Activated T-cell treated with anti-CD3 and anti-CD28 coated beads, Interleukin-2, amount 50 U/mL, for 24 hours (primary cell): ENCODE results near the gene HSD17B11.
"Not testable (repeated sequence)": the region's sequence is repeated elsewhere in the genome, so short reads cannot be mapped to it uniquely, and the experiment has no call there.

Experiments used
- DNase-seq: peaks from one replicate; pipeline ENCODE4 v3.0.0-alpha.2; 2020
- H3K27ac Mint-ChIP-seq: 2 replicates; pipeline ENCODE4 v1.8.0; 2020; ENCODE audit warnings: mild to moderate bottlenecking, mixed read lengths
- H3K27me3 Mint-ChIP-seq: 2 replicates; pipeline ENCODE4 v1.8.0; 2020; ENCODE audit warnings: mixed read lengths
- H3K36me3 Mint-ChIP-seq: 2 replicates; pipeline ENCODE4 v1.8.0; 2020; ENCODE audit warnings: low read depth, mixed read lengths
- H3K4me1 Mint-ChIP-seq: 2 replicates; pipeline ENCODE4 v1.8.0; 2020; ENCODE audit warnings: low read depth, mixed read lengths
- H3K4me3 Mint-ChIP-seq: 2 replicates; pipeline ENCODE4 v1.8.0; 2020; ENCODE audit warnings: mild to moderate bottlenecking, moderate library complexity, mixed read lengths
- H3K9me3 Mint-ChIP-seq: 2 replicates; pipeline ENCODE4 v1.8.0; 2020; ENCODE audit warnings: mixed read lengths

Gene HSD17B11, protein sequence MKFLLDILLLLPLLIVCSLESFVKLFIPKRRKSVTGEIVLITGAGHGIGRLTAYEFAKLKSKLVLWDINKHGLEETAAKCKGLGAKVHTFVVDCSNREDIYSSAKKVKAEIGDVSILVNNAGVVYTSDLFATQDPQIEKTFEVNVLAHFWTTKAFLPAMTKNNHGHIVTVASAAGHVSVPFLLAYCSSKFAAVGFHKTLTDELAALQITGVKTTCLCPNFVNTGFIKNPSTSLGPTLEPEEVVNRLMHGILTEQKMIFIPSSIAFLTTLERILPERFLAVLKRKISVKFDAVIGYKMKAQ

DNA sequence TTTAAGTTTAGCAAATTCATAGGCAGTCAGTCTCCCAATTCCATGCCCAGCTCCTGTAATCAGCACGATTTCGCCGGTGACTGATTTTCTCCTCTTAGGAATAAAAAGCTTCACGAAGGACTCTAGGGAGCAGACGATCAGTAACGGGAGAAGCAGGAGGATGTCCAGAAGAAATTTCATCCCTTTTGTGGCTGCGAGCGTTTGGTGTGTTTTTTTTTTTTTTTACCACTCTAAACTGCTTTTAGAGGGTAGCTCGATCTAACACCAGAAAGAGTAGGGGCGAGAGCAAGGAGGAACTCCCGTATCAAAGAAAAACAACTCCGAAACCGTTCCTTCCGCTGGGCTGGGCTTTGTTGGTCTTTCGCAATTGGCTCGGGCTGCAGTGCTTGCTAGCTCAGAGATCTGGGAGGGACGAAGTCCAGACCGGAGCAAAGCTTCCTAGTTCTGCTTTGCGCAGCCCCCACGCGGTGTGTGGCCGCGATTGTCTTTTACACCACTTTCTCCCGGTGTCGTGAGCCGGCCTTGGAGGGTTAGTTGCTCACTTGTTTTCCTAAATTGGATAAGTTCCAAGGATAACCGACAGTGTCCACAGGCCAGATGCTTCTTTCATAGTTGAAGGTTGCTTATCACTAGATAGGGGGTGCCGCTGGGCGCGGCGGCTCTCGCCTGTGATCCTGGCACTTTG is at the start of gene HSD17B11:
Gene HSD17B11, minus strand, starts transcription at position 298 of the 685 bp plus-strand sequence. Its CDS starts 118 bp downstream, at position 180.
- peak within 1 kb of the TSS; percentile 92 for H3K27ac Mint-ChIP-seq
- H3K4me1 Mint-ChIP-seq, result peaks cover 49% of the 10 kb centered on the region
- DNase-seq, result peak; percentile 83
- H3K36me3 Mint-ChIP-seq, result peaks cover 15% of the 10 kb centered on the region
- H3K4me3 Mint-ChIP-seq, result peak within 1 kb of the TSS; percentile 89
- no peaks in the 10 kb centered on the region for H3K9me3 Mint-ChIP-seq
- H3K27me3 Mint-ChIP-seq, result no peaks in the 10 kb centered on the region

DNA sequence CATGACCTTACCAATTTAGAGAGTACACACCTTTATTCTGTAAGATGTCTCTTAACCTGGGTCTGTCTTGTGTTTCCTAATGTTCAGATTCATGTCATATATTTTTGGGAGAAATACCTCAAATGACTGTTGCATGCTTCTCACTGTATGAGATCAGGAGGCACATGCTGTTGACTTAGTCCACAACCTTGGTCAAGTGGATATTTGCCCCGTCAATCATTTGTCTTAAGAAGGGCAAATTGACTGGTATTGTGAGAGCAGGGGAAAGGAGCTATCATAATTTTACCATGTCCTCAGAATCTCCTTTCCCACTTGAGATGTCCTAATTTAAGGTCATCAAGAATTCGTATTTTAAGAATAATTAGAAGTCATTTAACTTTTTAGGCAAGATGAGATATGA is 42.4 kb upstream of the HSD17B11 start:
- Mint-ChIP-seq H3K27ac (no peak overlapping the region), H3K4me3 (no peak overlapping the region), H3K9me3 (no peaks in the 10 kb centered on the region), H3K27me3 (no peaks in the 10 kb centered on the region), H3K4me1 (peaks cover 40% of the 10 kb centered on the region), H3K36me3 (peaks cover 47% of the 10 kb centered on the region)
- DNase-seq, result no peak

DNA sequence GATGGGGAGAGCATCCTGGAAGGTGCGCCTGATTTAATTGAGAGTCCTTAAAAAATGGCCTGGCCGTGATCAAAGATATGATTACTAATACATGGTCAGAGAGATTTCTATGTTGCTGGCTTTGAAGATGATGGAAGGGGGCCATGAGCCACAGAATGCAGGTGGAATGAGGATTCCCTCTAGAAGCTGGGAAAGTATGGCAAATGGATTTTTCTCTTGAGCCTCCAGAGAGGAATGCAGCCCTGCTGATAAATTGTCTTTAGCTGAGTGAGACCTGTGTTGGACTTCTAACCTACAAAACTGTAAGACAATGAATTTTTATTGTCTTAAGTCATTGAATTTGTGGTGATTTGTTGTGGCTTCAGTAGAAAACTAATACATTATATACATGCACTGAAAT is 39.0 kb upstream of the HSD17B11 start:
- Mint-ChIP-seq H3K27me3 (no peaks in the 10 kb centered on the region), H3K27ac (no peak overlapping the region), H3K4me3 (no peak overlapping the region), H3K36me3 (peaks cover 28% of the 10 kb centered on the region), H3K9me3 (no peaks in the 10 kb centered on the region), H3K4me1 (peaks cover 62% of the 10 kb centered on the region)
- no peak for DNase-seq

DNA sequence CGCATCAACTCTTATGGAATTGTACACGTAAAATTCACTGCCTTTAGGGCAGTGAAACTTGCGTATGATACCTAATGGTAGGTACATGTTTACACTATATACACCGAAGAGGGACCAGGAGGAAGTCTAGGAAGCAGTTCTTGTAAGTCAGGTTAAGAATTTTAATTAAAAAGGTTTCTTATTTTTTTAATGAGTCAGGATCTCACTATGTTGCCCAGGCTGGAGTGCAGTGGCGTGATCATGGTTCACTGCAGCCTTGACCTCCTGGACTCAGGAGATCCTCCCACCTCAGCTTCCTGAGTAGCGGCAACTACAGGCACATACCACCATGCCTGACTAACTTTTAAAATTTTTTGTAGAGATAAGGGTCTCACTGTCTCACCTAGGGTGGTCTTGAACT is 38.0 kb upstream of the HSD17B11 start:
- no peaks in the 10 kb centered on the region for H3K27me3 Mint-ChIP-seq
- peaks cover 68% of the 10 kb centered on the region for H3K4me1 Mint-ChIP-seq
- no peak for DNase-seq
- H3K4me3 Mint-ChIP-seq, result no peak overlapping the region
- no peaks in the 10 kb centered on the region for H3K9me3 Mint-ChIP-seq
- no peak overlapping the region for H3K27ac Mint-ChIP-seq
- peaks cover 25% of the 10 kb centered on the region for H3K36me3 Mint-ChIP-seq

DNA sequence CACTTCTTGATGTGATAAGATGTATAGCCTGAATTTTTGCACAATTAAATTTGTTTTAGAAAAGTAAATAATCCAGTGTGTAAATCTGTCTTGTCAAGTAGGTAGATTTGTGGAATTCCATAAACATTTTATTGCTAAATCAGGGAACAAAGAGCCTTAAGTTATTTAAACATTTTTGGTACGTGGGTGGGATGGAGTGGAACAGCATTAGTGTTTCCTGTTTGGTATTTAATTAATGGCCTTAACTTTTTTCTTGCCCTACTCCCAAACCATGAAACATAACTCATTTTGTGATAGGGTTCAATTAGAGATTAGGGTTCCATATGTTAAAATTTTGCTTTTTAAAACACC is 36.5 kb upstream of the HSD17B11 start:
- Mint-ChIP-seq H3K4me1 (peaks cover 64% of the 10 kb centered on the region), H3K36me3 (peaks cover 26% of the 10 kb centered on the region), H3K4me3 (no peak overlapping the region), H3K27me3 (no peaks in the 10 kb centered on the region), H3K27ac (peak overlapping the region; percentile 11), H3K9me3 (no peaks in the 10 kb centered on the region)
- DNase-seq, result no peak

DNA sequence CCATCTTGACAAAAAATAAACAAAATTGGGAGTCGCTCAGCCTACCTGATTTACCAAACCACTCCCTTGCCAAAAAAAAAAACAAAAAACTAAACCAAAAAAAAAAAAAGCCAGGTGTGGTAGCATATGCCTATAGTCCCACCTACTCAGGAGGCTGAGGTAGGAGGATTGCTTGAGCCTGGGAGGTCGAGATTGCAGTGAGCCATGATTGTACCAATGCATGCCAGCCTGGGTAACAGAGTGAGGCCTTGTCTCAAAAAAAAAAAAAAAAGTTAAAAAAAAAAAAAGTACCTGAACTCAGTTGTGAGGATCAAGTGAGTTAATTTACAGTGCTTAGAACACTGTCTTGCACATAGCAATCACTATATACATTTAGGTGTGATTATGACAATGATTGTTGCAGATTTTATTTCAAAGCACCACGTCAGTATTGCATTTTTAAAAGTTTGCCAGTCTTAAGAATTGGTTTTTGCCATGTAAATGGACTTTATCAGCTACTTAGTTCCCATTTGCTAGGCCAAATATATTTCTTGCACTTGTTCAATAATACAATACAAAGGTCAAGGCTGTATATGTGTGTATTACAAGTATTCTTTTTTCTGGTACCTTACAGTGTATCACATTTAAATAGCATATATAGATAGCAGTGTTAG is 36.0 kb upstream of the HSD17B11 start:
- peaks cover 62% of the 10 kb centered on the region for H3K4me1 Mint-ChIP-seq
- no peaks in the 10 kb centered on the region for H3K9me3 Mint-ChIP-seq
- DNase-seq, result no peak
- H3K27ac Mint-ChIP-seq, result no peak overlapping the region
- H3K4me3 Mint-ChIP-seq, result no peak overlapping the region
- H3K27me3 Mint-ChIP-seq, result no peaks in the 10 kb centered on the region
- H3K36me3 Mint-ChIP-seq, result peaks cover 26% of the 10 kb centered on the region

DNA sequence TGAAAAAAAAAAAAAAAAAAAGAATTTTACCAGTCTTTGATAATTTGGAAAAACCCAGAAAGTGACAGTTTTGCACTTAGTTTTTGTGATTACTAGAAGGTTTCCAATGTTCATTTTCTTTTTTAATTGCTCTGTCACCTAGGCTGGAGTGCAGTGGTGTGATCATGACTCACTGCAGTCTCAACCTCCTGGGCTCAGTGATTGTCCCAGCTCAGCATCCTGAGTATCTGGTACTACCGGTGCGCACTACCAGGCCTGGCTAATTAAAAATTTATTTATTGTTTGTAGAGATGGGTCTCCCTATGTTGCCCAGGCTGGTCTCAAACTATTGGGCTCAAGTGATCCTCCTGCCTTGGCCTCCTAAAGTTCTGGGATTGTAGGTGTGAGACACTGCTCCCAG is 34.7 kb upstream of the HSD17B11 start:
- H3K4me1 Mint-ChIP-seq, result peaks cover 63% of the 10 kb centered on the region
- no peak for DNase-seq
- H3K27ac Mint-ChIP-seq, result peak overlapping the region; percentile 40
- no peaks in the 10 kb centered on the region for H3K9me3 Mint-ChIP-seq
- H3K36me3 Mint-ChIP-seq, result peaks cover 22% of the 10 kb centered on the region
- H3K27me3 Mint-ChIP-seq, result no peaks in the 10 kb centered on the region
- no peak overlapping the region for H3K4me3 Mint-ChIP-seq

DNA sequence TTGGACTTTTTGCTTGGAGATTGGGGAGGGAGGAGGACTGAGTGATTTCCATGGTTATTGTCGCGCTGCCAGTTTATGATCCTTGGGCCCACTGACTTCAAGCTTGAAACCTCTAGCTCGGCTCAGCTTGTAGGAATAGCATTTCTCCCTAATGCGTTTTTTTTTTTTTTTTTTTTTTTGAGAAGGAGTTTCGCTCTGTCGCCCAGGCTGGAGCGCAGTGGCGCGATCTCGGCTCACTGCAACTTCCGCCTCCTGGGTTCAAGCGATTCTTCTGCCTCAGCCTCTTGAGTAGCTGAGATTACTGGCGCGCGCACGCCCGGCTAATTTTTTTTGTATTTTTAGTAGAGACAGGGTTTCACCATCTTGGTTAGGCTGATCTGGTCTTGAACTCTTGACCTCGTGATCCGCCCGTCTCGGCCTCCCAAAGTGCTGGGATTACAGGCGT is 33.1 kb upstream of the HSD17B11 start:
- peaks cover 22% of the 10 kb centered on the region for H3K36me3 Mint-ChIP-seq
- DNase-seq, H3K9me3 Mint-ChIP-seq, H3K27me3 Mint-ChIP-seq: not testable (repeated sequence)
- H3K4me1 Mint-ChIP-seq, result peaks cover 52% of the 10 kb centered on the region
- peak overlapping the region; percentile 69 for H3K27ac Mint-ChIP-seq
- peak overlapping the region; percentile 99 for H3K4me3 Mint-ChIP-seq

DNA sequence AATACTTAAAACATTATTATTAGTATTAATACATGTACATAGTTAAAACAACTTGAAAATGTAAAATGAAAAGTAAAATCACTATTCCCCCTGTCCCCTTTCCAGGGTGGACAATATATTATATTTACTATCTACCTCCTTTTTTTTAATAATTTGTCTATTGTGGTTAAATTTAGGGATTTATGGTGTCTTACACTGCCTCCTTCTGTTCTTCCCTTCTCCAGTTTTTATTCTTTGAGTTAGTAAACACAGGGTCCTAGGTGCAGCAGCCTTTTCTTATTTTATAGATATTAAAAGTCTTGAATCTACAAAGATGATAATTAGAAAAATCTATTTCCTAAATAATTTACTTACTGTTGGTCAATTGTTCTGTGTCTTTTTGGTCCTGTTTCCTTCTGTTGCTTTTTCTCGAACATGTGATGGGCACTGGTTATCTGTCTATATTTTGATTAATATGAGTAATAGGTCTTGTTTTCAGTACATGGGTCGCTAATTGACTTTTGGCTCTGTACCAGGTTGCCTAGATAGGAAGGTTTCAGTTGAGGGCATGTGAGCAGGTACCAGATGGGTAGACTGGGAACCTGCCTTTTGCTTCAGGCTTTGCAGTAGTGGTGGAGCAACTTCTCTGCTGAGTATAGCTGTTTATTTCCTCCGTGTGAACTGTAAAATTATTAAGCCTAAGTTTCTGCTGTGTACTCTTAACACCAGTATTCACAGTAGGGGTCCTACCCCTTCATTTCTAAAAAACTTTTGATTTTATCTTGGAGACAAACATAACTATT is 32.5 kb upstream of the HSD17B11 start:
- Mint-ChIP-seq H3K4me3 (peak overlapping the region; percentile 99), H3K9me3 (no peaks in the 10 kb centered on the region), H3K36me3 (peaks cover 22% of the 10 kb centered on the region), H3K4me1 (peaks cover 48% of the 10 kb centered on the region), H3K27ac (peak overlapping the region; percentile 69), H3K27me3 (no peaks in the 10 kb centered on the region)
- no peak for DNase-seq

DNA sequence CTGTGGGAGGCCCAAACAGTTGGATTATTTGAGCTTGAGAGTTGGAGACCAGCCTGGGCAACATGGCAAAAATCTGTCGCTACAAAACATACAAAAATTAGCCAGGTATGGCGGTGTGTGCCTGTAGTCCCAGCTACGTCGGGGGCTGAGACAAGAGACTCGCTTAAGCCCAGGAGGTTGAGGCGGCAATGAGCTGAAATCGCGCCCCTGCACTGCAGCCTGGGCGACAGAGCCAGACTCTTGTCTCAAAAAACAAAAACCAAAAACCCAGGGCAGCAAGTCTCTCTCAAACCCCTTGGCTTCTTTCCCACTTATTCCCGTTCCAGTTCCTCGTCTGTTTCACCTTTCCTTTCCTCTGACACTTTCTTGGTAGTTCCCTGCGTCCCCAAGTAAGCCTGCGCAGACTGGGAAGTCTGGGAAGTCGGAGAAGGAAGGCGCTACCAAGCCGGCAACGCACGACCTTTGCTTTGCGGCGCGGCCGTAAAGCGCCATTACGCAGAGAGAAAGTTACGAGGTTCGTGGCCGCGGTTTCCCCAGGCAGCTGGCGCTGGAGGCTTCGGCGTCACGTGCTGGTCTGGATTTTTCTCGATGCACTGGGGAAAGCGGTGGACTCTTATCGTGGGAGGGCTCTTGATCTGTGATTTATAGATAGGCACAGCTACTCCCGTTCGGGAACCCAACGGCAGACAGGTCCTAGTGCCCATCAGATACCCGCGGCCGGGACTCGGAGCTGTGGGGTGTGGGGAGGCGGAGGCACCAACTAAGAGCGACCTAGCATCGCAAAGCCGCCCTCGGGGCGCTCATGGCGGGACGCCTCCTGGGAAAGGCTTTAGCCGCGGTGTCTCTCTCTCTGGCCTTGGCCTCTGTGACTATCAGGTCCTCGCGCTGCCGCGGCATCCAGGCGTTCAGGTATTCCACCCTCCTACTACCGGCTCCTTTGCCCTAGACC is 31.4 kb upstream of the HSD17B11 start, which contains the start of gene NUDT9:
Gene NUDT9, plus strand, starts transcription at position 470 of the 949 bp plus-strand sequence. Its CDS starts 333 bp downstream, at position 803.
- H3K4me1 Mint-ChIP-seq, result peaks cover 36% of the 10 kb centered on the region
- peaks cover 20% of the 10 kb centered on the region for H3K36me3 Mint-ChIP-seq
- no peaks in the 10 kb centered on the region for H3K27me3 Mint-ChIP-seq

DNA sequence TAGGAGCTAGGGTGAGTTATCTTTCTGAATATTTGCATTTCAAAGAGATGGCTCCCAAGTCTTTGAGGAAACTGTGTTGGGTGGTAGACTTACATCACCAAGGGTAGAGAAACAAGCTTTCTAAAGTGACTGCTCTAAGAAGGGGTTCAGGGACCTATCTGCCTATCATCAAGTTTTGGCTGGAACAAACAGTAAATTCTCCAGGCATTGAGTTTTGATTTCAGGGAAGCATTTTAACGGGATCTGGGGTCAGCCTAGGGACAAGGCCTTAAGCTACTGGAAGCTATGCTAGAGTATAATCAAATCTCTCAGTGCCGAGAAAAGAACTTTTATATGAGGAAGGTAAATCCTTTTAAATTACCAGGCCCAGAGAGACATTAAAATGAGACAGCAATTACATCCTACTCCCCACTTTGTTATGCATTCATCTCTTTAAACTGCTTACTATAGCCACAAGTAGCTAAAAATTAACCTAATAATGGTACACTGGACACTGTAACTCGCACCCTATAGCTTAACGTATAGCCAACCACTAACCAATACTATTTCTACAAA is 29.4 kb upstream of the HSD17B11 start:
- peaks cover 26% of the 10 kb centered on the region for H3K4me1 Mint-ChIP-seq
- H3K27ac Mint-ChIP-seq, result no peak overlapping the region
- no peak for DNase-seq
- no peaks in the 10 kb centered on the region for H3K9me3 Mint-ChIP-seq
- peaks cover 11% of the 10 kb centered on the region for H3K36me3 Mint-ChIP-seq
- no peak overlapping the region for H3K4me3 Mint-ChIP-seq
- no peaks in the 10 kb centered on the region for H3K27me3 Mint-ChIP-seq

More for the DNA sequence above, 31.4 kb upstream of the HSD17B11 start, which contains the start of gene NUDT9:
- Mint-ChIP-seq H3K4me3 (peak within 1 kb of the TSS; percentile 99), H3K27ac (peak within 1 kb of the TSS; percentile 99), H3K9me3 (no peaks in the 10 kb centered on the region)
- DNase-seq, result peak; percentile 90

DNA sequence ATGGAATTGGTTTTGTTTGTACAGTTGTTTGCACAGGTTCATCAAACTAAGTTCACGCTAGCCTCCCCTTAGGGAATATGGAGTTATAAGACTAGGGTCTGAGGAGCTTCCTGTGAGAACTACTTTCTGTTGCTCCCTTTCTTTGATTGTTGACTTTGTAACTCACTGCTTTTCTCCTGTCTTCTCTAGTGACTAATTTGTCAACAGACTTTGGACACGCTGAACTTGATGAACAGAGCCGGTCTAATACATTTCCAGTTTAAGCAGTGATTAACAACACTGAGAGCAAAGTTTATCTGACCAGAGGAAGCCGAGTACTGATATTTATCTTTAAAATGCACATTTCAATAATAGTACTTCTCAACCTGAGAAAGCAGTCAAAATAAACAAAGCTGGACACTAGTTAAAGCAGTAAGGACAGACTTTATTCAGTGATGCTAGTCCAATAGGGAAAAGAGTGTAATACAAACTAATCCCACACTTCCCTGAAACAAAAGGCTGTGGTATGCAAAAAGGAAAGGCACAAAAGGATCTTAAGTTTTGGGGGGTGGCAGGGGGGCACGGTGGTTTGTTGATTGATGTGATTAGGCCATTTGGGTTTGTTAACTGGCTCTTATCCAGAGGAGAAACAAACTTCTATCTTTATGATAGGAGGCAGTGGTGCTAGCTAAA is 28.7 kb upstream of the HSD17B11 start:
- peaks cover 11% of the 10 kb centered on the region for H3K36me3 Mint-ChIP-seq
- no peak overlapping the region for H3K4me3 Mint-ChIP-seq
- no peaks in the 10 kb centered on the region for H3K27me3 Mint-ChIP-seq
- peaks cover 22% of the 10 kb centered on the region for H3K4me1 Mint-ChIP-seq
- no peak overlapping the region for H3K27ac Mint-ChIP-seq
- no peaks in the 10 kb centered on the region for H3K9me3 Mint-ChIP-seq
- no peak for DNase-seq

DNA sequence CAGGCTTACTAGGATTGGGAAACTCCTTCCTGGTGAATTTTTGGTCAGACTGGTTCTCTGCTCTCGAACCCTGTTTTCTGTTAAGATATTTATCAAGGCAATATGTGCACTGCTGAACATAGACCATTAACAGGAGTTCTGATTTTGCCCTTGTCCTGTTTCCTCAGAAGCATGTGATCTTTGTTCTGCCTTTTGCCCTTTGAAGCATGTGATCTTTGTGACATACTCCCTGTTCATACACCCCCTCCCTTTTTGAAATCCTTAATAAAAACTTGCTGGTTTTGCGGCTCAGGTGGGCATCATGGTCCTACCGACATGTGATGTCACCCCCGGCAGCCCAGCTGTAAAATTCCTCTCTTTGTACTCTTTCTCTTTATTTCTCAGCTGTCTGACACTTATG is 27.4 kb upstream of the HSD17B11 start:
- not testable (repeated sequence) for H3K27me3 Mint-ChIP-seq, H3K9me3 Mint-ChIP-seq, DNase-seq, H3K27ac Mint-ChIP-seq, H3K4me3 Mint-ChIP-seq
- Mint-ChIP-seq H3K36me3 (peaks cover 11% of the 10 kb centered on the region), H3K4me1 (peaks cover 12% of the 10 kb centered on the region)
